Nephron (organoid): ENCODE results near the gene CRCP.

Experiments used
- H3K27ac Mint-ChIP-seq, 3 experiments: 2 replicates each; pipeline ENCODE4 v1.8.0; 2020; ENCODE audit warnings: mixed read lengths in 3 of 3, mild to moderate bottlenecking in 2 of 3, moderate library complexity in 1 of 3
- H3K27me3 Mint-ChIP-seq: 2 replicates; pipeline ENCODE4 v1.8.0; 2021; ENCODE audit warnings: low read depth, mild to moderate bottlenecking, moderate library complexity, mixed read lengths
- H3K36me3 Mint-ChIP-seq: 2 replicates; pipeline ENCODE4 v1.8.0; 2020; ENCODE audit warnings: low read depth, mixed read lengths
- H3K4me1 Mint-ChIP-seq: 2 replicates; pipeline ENCODE4 v1.8.0; 2020; ENCODE audit warnings: mixed read lengths
- H3K4me3 Mint-ChIP-seq, 3 experiments: 2 replicates each; pipeline ENCODE4 v1.8.0; 2020; ENCODE audit warnings: mild to moderate bottlenecking in 3 of 3, mixed read lengths in 3 of 3, moderate library complexity in 2 of 3
- H3K9me3 Mint-ChIP-seq: 2 replicates; pipeline ENCODE4 v1.8.0; 2020; ENCODE audit warnings: mixed read lengths
- CTCF ChIP-seq, 3 experiments: fragments of 200-600 bp; sonication (generic); IDR thresholded peaks; one replicate each; pipeline ENCODE4 v1.5.0; 2021; ENCODE audit warnings: antibody characterized with exemption in 3 of 3; ENCODE audit not compliant: unreplicated experiment in 3 of 3

CRCP gene

GRCh38 chr7:66202441-66202840, 87.8 kb downstream of the CRCP start:
- H3K27me3 Mint-ChIP-seq, result peaks cover 14% of the 10 kb centered on the region
- peaks cover 13% of the 10 kb centered on the region for H3K4me1 Mint-ChIP-seq
- no peak for TF ChIP-seq CTCF (IDR thresholded peaks at IDR 0.05; ENCODE audit: unreplicated experiment in 3 of 3)
- no peaks in the 10 kb centered on the region for H3K9me3 Mint-ChIP-seq
- H3K4me3 Mint-ChIP-seq, result peak overlapping the region; percentile 38 to 73 (median 51)
- peak overlapping the region in 1 of 3 experiments; percentile 42 for H3K27ac Mint-ChIP-seq
- no peaks in the 10 kb centered on the region for H3K36me3 Mint-ChIP-seq
